Upper lobe of right lung (tissue), 1 donor: Measurements from ENCODE around the gene MNX1. TPM values are rescaled to one million over a fixed set of nuclear protein-coding genes. Genes with fewer than 3 reads are reported as not detected.

ENCODE experiments used
- ATAC-seq: fragments of 200-7000 bp; cut with Tn5 transposase; one replicate; pipeline ENCODE4 v1.9.1; 2020; ENCODE audit warnings: mild to moderate bottlenecking, moderate library complexity
- DNase-seq: peaks from one replicate; pipeline ENCODE4 v3.0.0-alpha.2; 2020
- H3K27ac ChIP-seq: fragments of 200-600 bp; one replicate; pipeline ENCODE4 v1.8.0; 2022
- H3K27me3 ChIP-seq: fragments of 200-600 bp; one replicate; pipeline ENCODE4 v1.8.0; 2022; ENCODE audit warnings: mild to moderate bottlenecking
- H3K36me3 ChIP-seq: fragments of 200-600 bp; one replicate; pipeline ENCODE4 v1.8.0; 2022
- H3K4me1 ChIP-seq: fragments of 200-600 bp; one replicate; pipeline ENCODE4 v1.8.0; 2022
- H3K4me3 ChIP-seq: fragments of 200-600 bp; one replicate; pipeline ENCODE4 v1.8.0; 2022; ENCODE audit warnings: mild to moderate bottlenecking
- H3K9me3 ChIP-seq: fragments of 200-600 bp; one replicate; pipeline ENCODE4 v1.8.0; 2022
- intact Hi-C: fragments of 100-400 bp; cut with DNase I; formaldehyde crosslinking; loops from one replicate; pipeline ENCODE4 v1.11.0; 2022
- total RNA-seq: library from RNA; stranded (reverse); fragmentation: NEBNext Ultra II Directional; extraction: Animal tissue kit (Norgen Biotek cat#: 25700); gene quantifications from one replicate; pipeline ENCODE4 v1.2.1, GENCODE V29; 2021
- TF ChIP-seq, protein P1 (sequence below): fragments of 200-600 bp; IDR thresholded peaks from one replicate; pipeline ENCODE4 v1.8.0; 2022; ENCODE audit warnings: antibody characterized with exemption
- donor health status: DM: no; HTN: yes; CAD: no; lungs with severe emphysema.

MNX1 gene
- total RNA-seq, 1 donor from 2014 or later, result 0.93 TPM

DNA sequence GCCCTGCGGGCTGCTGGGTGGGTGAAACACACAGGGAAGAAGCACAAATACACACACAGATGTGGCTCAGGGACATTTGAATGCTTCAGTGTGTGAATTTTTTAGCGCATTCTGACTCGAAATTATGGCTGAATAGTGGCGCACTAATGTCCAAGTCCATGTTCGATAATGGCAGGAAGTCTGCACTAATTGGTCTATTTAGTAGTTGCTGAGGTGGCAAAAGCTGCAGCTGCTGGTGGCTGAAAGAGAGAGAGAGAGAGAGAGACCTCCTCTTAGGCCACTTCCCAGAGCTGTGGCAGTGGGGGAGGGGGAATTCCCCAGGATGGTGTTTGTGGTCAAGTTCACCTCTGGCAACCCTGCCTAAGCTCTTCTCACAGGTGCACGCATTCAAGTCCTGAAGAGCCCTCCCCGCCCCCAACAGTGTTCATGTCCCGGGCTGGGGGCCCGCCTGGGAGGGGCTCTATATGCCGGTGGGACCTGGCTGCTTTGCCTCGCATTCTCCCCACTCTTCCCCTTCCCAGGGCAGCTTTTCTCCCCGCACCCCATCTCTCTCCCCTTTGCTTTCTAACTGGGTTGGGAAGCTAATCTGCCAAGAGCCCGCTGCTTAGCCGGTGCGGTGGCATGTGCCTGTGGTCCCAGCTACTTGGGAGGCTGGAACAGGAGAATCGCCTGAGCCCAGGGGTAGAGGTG, 6.0 kb upstream of the MNX1 start:
- DNase-seq (peak; percentile 57), ATAC-seq (no peak)
- H3K36me3 ChIP-seq, result no peaks in the 10 kb centered on the region
- no peak overlapping the region for H3K27ac ChIP-seq
- peaks cover 98% of the 10 kb centered on the region for H3K27me3 ChIP-seq
- no peaks in the 10 kb centered on the region for H3K9me3 ChIP-seq
- H3K4me1 ChIP-seq, result peaks cover 11% of the 10 kb centered on the region
- TF ChIP-seq, protein P1, sequence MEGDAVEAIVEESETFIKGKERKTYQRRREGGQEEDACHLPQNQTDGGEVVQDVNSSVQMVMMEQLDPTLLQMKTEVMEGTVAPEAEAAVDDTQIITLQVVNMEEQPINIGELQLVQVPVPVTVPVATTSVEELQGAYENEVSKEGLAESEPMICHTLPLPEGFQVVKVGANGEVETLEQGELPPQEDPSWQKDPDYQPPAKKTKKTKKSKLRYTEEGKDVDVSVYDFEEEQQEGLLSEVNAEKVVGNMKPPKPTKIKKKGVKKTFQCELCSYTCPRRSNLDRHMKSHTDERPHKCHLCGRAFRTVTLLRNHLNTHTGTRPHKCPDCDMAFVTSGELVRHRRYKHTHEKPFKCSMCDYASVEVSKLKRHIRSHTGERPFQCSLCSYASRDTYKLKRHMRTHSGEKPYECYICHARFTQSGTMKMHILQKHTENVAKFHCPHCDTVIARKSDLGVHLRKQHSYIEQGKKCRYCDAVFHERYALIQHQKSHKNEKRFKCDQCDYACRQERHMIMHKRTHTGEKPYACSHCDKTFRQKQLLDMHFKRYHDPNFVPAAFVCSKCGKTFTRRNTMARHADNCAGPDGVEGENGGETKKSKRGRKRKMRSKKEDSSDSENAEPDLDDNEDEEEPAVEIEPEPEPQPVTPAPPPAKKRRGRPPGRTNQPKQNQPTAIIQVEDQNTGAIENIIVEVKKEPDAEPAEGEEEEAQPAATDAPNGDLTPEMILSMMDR, result no peak
- intact Hi-C loops, result no loop called here
- no peak overlapping the region for H3K4me3 ChIP-seq

DNA sequence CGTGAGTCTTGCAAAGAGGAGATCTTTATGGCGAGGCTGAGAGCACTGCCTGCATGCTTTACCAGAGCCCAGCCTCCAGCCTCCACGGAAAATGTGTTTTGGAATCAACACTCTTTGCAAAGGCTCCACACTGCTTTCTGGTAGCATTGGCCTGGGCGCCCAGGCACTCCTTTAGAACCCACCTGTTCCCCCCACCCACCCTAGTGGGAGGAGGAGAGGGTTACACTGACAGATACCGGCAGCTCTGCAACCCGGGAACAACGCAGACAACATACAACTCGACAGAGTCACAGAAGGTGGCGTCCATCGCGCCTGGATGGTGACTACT, 5.5 kb upstream of the MNX1 start:
- Histone ChIP-seq H3K36me3 (no peaks in the 10 kb centered on the region), H3K27ac (no peak overlapping the region), H3K27me3 (peaks cover 98% of the 10 kb centered on the region), H3K4me1 (peaks cover 14% of the 10 kb centered on the region), H3K4me3 (no peak overlapping the region), H3K9me3 (no peaks in the 10 kb centered on the region)
- DNase-seq, result peak; percentile 19
- intact Hi-C loops, result no loop called here
- TF ChIP-seq, protein P1, result no peak
- no peak for ATAC-seq

DNA sequence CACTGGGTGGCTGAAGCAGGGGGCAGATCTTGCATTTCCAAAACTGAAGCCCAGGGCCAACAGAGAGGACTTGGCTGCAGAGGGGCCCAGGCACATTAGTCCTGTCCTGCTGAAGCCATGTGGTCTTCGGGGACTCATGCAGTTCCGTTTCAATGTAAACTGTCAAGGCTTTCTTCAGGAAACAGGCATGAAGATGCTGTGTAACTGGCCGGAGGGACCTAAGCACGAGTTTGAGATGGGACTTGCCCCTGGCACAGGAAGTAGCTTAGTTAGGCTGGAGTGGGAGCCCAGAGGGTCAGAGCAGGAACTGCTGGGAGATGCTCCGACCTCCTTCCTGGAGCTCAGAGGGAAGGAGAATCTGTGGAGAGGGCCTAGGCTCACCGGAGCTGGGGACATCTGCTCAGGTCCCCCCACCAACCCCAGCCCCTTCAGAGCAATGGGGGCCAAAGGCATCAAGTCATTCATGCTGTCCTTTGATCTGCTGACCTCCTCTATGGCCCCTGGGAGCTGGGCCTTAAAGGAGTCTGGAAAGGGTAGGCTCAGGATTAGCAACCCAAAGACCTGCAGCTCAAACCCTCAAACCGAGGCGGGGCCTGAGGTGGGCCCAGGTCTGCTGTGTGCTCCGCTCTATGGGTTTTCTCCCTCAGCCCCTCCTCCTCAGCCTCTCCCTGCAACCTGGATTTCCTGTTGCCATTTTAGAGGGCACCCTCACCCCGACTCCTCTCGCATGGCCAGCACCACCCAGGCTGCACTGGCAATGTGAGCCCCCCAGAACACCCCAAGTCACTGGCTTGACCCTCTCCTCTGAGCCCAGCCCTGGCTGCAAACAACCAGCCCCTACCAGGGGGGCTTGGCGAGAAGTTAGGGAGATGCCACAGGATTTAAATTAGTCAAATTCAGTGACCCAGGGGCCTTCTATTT, 4.4 kb upstream of the MNX1 start:
- intact Hi-C loops, result no loop called here
- TF ChIP-seq, protein P1, result no peak
- Histone ChIP-seq H3K9me3 (no peaks in the 10 kb centered on the region), H3K27ac (no peak overlapping the region), H3K4me1 (peaks cover 9% of the 10 kb centered on the region), H3K36me3 (no peaks in the 10 kb centered on the region), H3K4me3 (no peak overlapping the region), H3K27me3 (peaks cover 94% of the 10 kb centered on the region)
- peak; percentile 23 for DNase-seq
- ATAC-seq, result no peak

DNA sequence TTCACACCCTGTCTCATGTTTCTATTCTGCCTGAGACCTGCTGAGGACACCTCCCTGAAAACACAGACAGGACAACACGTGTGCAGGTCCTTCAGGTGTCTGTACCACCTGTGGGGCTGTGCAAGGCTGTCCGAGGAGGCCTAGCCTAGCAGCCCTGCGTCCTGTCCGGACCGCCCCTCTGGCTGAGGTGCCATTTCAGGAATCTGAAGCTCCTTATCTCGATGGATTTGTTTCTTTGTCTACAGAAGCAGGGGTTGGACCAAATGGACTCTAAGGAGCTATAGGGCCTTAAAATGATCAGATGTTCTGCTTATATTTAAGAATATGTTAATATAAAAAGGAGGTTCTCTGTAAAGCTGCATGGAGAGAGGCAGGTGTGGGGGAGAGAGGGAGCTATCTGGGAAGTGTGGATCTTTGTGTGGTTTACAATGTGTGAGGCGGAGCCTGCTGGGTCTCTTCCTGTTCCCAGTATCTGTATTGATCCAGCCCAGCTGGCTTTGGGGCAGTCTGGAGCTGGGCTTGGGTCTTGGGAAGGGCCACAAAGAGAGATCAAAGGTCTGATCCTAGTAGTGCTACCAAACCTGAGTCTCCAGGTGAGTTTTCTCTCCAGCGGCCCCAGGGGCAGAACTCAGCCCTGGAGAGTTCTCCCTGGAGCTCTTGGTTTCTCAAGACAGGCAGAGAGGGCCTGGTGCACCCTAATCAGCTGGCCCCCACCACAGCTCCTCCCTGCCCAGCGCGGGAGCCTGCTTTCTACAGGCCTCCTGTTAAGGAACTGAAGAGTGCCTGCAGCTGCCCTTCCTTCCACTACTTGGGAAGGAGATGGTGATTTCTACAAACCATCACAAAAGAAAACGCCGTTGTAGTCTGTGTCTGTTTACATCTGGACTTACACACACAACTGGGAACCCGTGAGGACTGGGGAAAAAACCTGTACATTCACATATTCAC, 3.4 kb upstream of the MNX1 start:
- TF ChIP-seq, protein P1, result no peak
- Histone ChIP-seq H3K9me3 (no peaks in the 10 kb centered on the region), H3K36me3 (no peaks in the 10 kb centered on the region), H3K27me3 (peaks cover 92% of the 10 kb centered on the region), H3K27ac (no peak overlapping the region), H3K4me1 (peaks cover 15% of the 10 kb centered on the region), H3K4me3 (no peak overlapping the region)
- intact Hi-C loops, result no loop called here
- ATAC-seq (no peak), DNase-seq (peak; percentile 29)

DNA sequence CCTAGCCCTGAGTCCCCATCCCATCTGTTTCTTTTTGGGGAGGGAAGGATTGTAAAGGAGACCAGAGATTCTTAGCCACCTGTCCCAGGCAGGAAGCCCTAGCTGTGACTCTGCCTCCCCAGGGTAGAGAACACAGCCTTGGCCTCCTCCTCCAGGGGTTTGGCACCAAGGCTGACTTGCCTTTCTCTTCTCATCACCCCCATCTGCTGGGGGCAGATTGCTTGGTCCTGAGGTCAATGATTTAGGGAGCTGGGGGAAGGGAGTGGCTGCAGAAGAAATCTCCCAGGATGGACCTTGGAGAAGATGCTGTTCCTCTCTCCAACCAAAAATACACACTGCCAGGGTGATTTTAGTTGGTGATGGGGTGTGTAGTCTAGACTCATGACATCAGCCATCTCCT, 2.6 kb upstream of the MNX1 start:
- peaks cover 92% of the 10 kb centered on the region for H3K27me3 ChIP-seq
- no peak overlapping the region for H3K4me3 ChIP-seq
- H3K36me3 ChIP-seq, result no peaks in the 10 kb centered on the region
- no peak overlapping the region for H3K27ac ChIP-seq
- DNase-seq (peak; percentile 22), ATAC-seq (no peak)
- intact Hi-C loops, result no loop called here
- TF ChIP-seq, protein P1, result no peak
- no peaks in the 10 kb centered on the region for H3K9me3 ChIP-seq
- H3K4me1 ChIP-seq, result peaks cover 13% of the 10 kb centered on the region
